ENCODE data around the gene CALHM3.
A peak's percentile ranks its signal among the peaks of the same experiment; 100 is the strongest.
"Not testable (repeated sequence)": the region's sequence is repeated elsewhere in the genome, so short reads cannot be mapped to it uniquely, and the experiment has no call there.

Gene CALHM3

GRCh38 chr10:103503777-103504176 is 24.7 kb upstream of the CALHM3 start:
- DNase-seq = peak in 2 of 10 donors; percentile 8 to 20
- intact Hi-C loops (cut with DNase I) = not testable (repeated sequence)

DNA sequence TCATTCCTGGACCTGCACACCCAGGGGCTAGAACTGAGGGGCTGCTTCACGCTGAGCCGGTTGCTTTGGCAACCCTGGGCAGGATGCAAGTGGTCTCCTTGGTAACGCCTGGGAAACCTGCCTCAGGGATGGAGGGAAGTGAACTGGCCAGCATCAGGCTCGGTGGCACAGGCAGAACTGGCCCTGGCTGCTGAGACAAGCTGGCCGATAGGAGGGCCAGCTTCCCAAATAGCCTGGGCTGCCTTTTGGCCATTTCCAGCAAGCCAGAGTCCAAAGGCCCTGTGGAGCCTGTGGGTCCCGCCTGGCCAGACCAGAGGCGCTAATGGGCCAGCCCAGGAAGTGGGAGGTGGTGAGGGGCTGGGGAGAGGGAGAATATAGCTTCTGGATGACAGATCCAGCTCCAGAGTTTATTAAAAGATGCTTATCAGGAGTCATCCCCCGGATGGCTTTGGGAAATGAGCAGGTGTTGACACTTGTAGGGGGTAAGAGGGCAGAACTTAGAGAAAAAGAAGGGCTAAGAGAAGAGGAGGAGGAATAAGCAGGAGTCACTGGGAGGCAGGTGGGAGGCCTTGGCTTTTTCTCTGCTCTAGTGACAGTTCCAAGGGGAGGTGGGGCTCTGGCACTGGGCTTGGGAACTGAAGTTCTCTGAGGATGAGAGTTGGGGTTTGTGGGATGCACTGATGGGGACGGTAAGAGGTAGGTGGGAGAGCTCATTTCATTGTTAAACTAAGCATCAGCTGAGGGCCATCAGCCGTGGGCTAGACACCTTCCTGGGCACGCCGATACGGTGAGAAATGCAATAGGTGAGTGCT is 24.0 kb upstream of the CALHM3 start:
- DNase-seq = peak in 3 of 10 donors; percentile 49 to 89 (median 85)
- intact Hi-C loops (cut with DNase I) = no loop called here

DNA sequence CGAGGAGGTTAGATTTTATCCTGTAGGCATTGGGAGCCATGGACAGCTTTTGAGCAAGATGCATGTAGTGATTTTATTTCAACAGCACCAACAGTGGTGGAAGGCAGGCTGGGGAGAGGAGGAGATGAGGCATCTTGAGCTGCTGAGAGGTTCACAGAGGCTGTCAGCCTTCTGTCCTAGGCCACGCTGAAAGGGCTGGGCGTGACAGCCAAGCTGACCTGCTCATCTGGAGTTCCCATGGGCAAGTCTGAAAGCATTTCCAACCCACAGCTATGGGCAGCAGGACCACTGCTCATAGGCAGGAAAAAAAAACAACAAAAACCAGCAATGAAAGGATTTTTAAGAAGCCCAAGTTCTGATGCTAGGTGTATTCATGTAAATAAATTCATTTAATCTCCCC is 22.1 kb upstream of the CALHM3 start:
- peak in 2 of 10 donors; percentile 41 to 52 for DNase-seq
- intact Hi-C loops (cut with DNase I) = no loop called here

- peak in 1 of 10 donors; percentile 25 for DNase-seq
These were observed 21.4 kb upstream of the CALHM3 start for GRCh38 chr10:103500481-103500880.

DNA sequence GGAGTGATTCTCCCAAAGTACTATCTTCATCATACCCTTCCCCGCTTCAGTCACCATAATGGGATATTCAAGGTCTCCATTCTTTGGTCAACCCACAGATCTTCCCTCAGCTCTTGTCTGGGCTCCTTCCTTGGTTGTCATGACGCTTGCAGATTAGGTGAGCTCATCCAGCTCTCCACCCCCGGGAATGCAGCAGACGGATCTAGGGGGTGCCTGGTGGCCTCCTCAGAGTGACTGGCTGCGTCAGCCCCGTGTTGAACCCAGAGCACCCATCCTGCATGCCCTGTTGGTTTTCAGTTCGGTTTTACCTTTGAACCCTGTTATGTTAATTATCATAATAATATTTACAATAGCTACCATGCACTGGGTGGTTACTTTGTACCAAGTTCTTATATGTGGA is 20.8 kb upstream of the CALHM3 start:
- peak in 4 of 10 donors; percentile 40 to 87 (median 77) for DNase-seq
- intact Hi-C loops (cut with DNase I) = no loop called here

More at GRCh38 chr10:103500481-103500880, 21.4 kb upstream of the CALHM3 start:
- intact Hi-C loops (cut with DNase I) = no loop called here

DNA sequence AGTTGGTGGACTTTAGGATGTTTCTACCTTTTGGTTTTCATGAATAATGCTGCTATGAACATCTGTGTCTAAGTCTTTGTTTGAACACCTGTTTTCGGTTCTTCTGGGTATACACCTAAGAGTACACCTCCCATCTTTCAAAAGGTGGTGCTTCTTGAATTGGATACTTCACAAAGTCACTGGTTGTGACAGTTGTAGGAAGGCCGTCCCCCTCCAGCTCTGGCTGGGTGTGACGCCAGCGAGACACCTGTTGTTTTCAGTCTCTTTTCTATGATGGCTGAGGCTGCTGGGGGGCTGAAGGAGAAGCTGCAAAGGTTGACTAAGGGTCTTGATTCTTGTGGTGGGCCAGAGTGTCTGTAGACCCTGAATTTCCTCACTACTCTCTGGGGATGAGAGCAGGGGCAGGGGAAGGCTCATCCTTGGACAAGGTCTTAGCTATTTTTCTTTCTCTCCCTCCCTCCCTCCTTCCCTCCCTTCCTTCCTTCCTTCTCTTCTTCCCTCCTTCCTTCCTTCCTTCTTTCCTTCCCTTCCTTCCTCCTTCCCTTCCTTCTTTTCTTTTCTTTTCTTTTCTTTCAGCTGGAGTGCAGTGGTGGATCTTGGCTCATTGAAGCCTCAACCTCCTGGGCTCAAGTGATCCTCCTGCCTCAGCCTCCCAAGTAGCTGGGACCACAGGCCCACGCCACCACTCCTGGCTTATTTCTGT is 20.0 kb upstream of the CALHM3 start:
- intact Hi-C loops (cut with DNase I) = no loop called here

DNA sequence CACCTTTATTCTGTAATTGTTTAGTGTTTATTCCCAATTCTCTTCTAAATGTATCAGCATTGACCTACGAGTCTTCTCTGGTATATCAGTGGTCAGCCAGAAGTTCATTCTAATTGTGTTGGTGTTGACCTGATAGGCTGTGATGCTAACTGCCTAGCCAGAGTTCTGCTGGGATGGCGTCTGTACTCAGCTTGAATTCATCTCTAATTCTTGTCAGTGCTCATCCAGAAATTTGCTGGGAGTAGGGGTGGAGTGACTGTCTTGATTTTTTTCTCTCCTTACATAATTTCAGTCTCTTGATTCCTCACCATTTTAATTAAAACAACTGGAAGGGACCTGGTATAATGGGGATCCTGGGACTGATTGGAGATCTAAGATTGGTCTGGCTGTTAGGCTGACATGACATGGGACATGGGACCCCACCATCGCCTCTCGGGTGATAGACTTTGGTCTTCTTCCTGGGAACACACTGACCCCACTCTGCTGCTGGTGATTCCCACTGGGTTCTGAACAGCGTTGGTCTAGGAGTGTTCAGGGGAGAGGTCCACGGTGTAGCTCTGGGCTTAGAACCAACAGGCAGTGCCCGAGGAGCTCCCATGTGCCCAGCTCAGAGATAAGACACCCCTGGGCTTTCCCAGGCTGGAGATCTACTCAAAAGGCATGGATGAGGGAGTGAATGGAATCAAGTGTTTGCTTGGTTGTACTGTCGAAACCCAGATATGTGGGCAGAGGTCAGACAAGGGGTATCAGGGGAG is 18.3 kb upstream of the CALHM3 start:
- peak in 2 of 10 donors; percentile 21 to 53 for DNase-seq
- intact Hi-C loops (cut with DNase I) = no loop called here

More for the DNA sequence above, 20.0 kb upstream of the CALHM3 start:
- DNase-seq = peak in 2 of 10 donors; percentile 15 to 16

DNA sequence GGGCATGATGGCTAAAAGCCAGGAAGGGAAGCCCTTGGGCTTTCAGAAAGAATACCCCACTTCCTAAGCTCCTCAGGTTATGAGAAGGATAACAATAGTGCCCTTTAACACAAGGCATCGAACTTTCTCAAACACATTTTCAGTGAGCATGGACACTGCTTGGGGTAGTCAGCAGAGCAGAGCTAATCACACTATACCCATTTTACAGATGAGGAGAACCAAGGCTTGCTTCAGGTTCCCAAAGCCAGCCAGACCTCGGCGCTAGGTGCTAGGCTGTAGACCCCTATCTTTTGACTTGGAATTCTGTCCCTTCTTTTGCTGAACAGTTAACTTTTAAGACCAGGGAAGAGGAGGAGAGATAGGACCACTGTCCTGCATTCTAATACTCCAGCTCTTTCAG is 16.3 kb upstream of the CALHM3 start:
- peak in 1 of 10 donors; percentile 38 for DNase-seq
- intact Hi-C loops (cut with DNase I) = no loop called here

DNA sequence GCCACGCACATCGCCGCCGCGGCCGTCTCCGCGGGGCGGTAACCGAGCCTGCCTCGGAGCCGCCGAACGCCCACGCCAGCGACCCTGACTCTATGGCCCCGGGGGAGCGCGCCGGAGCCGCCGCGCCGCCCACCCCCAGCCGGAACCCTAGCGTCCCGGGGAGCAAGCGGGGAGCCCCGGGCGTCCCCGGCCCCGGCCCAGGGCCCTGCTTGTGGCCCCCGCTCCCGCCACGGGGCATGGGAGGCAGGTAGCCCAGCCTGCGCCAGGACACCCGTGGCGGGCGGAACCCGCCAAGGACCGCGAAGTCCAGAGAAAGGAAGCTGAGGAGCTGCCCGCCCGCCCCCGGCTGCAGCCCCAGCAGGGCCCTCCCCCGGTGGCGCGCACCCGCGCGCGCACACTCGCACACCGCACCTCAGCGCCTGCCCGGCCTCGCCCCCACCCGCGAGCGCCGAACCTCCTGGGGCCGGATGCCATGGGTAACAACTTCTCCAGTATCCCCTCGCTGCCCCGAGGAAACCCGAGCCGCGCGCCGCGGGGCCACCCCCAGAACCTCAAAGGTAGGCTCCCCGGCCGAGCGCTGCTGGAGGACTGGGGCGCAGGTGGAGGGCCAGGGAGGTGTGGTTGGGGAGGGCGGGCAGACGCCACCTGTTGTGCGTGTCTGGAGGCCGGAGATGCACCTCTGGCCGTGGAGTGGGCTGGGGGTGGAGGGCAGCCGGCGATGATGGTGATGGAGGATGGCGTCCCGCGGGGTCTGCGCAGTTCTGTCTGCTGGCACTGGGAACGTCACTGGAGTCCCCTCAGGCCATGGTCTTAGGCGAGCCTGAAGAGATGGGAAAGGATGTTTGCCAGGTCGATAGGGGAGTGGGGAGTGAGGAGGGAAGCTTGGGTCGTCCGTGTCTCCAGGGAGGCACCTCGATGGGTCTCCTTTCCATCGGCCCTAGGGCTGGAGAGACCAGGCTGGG is 15.2 kb upstream of the CALHM3 start:
- DNase-seq = peak in 8 of 10 donors; percentile 16 to 93 (median 48)
- intact Hi-C loops (cut with DNase I) = loop anchor here (5.0 kb wide), 1 partner anchor 48 kb away; no protein-coding TSS in a partner anchor

GRCh38 chr10:103493362-103493915 is 14.4 kb upstream of the CALHM3 start, which contains the start of gene NEURL1:
TSS of gene NEURL1 (plus strand) at chr10:103493705. CDS start at chr10:103494388, 683 bp downstream.
- DNase-seq = peak; percentile 41 to 94 (median 57)
- intact Hi-C loops (cut with DNase I) = loop anchor here (5.0 kb wide), 1 partner anchor 49 kb away; no protein-coding TSS in a partner anchor

GRCh38 chr10:103492655-103493261 is 13.7 kb upstream of the CALHM3 start:
- DNase-seq = no peak
- intact Hi-C loops (cut with DNase I) = loop anchor here (5.0 kb wide), 1 partner anchor 50 kb away; no protein-coding TSS in a partner anchor

DNA sequence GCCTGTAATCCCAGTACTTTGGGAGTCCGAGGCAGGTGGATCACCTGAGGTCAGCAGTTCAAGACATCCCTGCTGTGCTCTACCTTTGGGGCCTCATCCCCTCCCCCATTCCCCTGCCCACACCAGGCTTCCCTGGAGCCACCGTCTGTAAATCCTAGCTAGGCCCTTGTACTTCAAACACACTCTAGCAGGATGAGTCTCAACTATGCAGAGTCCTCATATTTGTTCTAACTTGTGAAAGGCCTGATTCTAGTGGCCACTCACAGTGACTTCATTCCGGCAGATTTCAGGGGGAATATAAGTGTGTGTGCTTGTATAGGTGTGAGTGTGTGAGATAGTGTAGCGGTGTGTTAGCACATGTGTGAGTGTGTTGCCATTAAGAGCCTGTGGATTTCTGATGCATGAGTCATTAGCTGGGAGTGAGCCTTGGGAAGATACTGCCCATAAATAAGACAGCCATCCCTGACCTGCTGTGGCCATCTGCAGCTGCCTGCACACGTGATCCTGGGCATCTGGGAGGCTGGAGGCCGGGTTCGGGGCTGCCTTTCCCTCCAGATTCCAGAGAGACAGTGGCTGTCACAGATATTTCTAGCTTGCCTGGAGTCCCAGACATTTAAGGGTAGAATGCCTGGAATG is 12.8 kb upstream of the CALHM3 start:
- intact Hi-C loops (cut with DNase I) = loop anchor here (5.0 kb wide), 1 partner anchor 50 kb away; no protein-coding TSS in a partner anchor
- peak in 2 of 10 donors; percentile 33 to 64 for DNase-seq

- DNase-seq = peak in 1 of 10 donors; percentile 60
- intact Hi-C loops (cut with DNase I) = loop anchor here (5.0 kb wide), 1 partner anchor 51 kb away; no protein-coding TSS in a partner anchor
These were observed 11.9 kb upstream of the CALHM3 start for GRCh38 chr10:103490986-103491314.

DNA sequence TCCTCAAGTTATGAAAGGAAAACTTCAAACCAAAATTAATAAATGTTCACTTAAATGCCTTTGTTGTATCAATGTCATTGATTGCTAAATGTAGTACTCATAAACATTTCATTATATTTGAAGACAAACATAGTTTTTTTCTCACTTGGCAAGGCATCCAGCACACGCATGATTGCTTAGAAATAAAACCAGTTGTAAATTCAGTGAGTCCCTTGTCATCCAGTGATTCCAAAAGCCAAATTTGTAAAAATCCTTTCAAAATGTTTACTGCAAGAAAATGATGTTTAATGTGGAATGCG is 8.3 kb upstream of the CALHM3 start:
- no peak for DNase-seq
- intact Hi-C loops (cut with DNase I) = no loop called here

DNA sequence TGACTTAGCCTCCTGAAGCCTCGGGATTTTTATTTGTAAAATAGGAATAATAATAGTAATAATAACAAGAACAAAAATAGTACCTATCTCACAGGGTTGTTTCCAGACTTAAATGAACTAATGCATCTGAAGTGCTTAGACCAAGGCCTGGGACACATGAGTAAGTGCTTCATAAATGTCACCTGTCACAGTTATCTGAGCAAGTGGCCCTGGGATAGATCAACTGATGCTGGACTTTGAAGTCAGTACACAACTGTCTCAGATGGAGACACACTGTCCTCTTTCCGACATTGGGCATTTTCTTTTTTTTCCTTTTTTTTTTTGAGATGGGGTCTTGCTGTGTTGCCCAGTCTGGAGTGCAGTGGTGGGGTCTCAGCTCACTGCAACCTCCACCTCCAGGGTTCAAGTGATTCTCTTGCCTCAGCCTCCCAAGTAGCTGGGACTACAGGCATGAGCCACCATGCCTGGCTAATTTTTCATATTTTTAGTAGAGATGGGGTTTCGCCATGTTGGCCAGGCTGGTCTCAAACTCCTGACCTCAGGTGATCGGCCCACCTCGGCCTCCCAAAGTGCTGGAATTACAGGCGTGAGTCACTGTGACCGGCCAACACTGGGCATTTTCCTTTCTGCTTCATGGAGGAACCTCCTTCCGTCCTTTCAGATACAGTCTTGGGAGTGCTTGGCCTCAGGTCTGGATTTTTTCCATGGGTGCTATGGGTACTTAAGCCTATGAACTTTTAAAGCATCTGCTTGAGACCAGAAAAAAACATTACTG is 7.8 kb upstream of the CALHM3 start:
- peak in 2 of 10 donors; percentile 23 to 33 for DNase-seq
- intact Hi-C loops (cut with DNase I) = not testable (repeated sequence)

GRCh38 chr10:103481974-103482531 is 3.0 kb upstream of the CALHM3 start:
- intact Hi-C loops (cut with DNase I) = no loop called here

DNA sequence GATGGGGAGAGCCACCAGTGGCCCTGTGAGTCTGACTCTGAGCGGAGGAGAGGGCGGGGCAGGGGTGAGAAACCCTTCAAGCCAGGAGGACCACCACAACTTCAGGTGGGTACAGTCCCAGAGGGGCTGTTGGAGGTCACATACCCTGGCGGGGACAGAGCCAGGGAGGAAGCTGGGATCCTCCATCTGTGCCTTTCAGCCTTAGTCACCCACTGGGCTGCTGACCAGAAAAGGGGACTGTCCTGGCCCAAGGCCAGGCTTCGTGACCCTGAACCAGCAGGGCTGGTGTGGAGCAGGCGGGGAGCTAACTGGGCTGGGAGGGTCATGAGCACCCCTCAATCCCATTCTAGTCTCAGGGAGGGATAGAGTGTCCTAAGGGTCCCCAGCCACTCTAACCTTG is 1.5 kb upstream of the CALHM3 start:
- intact Hi-C loops (cut with DNase I) = no loop called here
- peak in 1 of 10 donors; percentile 60 for DNase-seq

More at GRCh38 chr10:103481974-103482531, 3.0 kb upstream of the CALHM3 start:
- no peak for DNase-seq

Data from posterior cingulate gyrus (tissue), 11 donors.